H1 (cell line): ENCODE measurements around the gene SERINC5. TPM values are rescaled to one million over a fixed set of nuclear protein-coding genes. Genes with fewer than 3 reads are reported as not detected.

Source experiments
- CTCF ChIA-PET: fragments of 300-600 bp; sonication (Branson Sonifier 250); formaldehyde crosslinking; loops from one replicate; lab custom pipeline; 2021; ENCODE audit not compliant: partially characterized antibody; lab: Charles Lee
- POLR2A ChIA-PET: fragments of 300-600 bp; sonication (Branson Sonifier 250); formaldehyde crosslinking; loops from one replicate; lab custom pipeline; 2021; ENCODE audit warnings: inconsistent platforms; ENCODE audit not compliant: partially characterized antibody; lab: Charles Lee
- DNase-seq, 2 experiments: peaks; one replicate each; pipeline versions ENCODE4 v3.0.0 to v3.0.0-alpha.2; 2010 to 2022; ENCODE audit warnings: low spot score in 2 of 2, low read depth in 1 of 2, mixed read lengths in 1 of 2
- FAIRE-seq: peaks from 2 replicates; lab custom pipeline; 2011; peaks lifted over from hg19 to GRCh38; lab: Jason Lieb, UNC
- H2AFZ ChIP-seq: 2 replicates; pipeline ENCODE4 v1.8.1; 2012; ENCODE audit warnings: low read length, inconsistent platforms
- H2AK5ac ChIP-seq: 2 replicates; pipeline ENCODE4 v1.6.1; 2013; ENCODE audit warnings: low read depth, low read length
- H2BK120ac ChIP-seq: replicated peaks from 2 replicates; pipeline ENCODE3; 2013; ENCODE audit warnings: low read depth, low read length, inconsistent platforms
- H2BK12ac ChIP-seq: 2 replicates; pipeline ENCODE4 v1.6.1; 2013; ENCODE audit warnings: low read depth, low read length
- H2BK15ac ChIP-seq: 2 replicates; pipeline ENCODE4 v1.6.1; 2013; ENCODE audit warnings: low read length
- H2BK20ac ChIP-seq: 2 replicates; pipeline ENCODE4 v1.6.1; 2013; ENCODE audit warnings: low read length
- H2BK5ac ChIP-seq: 2 replicates; pipeline ENCODE4 v1.6.1; 2013; ENCODE audit warnings: low read depth, low read length
- H3K14ac ChIP-seq: 2 replicates; pipeline ENCODE4 v1.6.1; 2013; ENCODE audit warnings: inconsistent platforms; ENCODE audit not compliant: insufficient read length
- H3K18ac ChIP-seq: 2 replicates; pipeline ENCODE4 v1.6.1; 2013; ENCODE audit warnings: low read length; ENCODE audit errors: extremely low read depth
- H3K23ac ChIP-seq: 2 replicates; pipeline ENCODE4 v1.6.1; 2013; ENCODE audit warnings: inconsistent platforms; ENCODE audit not compliant: insufficient read length
- H3K23me2 ChIP-seq: 2 replicates; pipeline ENCODE4 v1.6.1; 2013; ENCODE audit warnings: low read depth, low read length
- H3K27ac ChIP-seq: 2 replicates; pipeline ENCODE4 v1.6.1; 2011; ENCODE audit warnings: low read depth, low read length, inconsistent platforms
- H3K27me3 ChIP-seq, 4 experiments: replicated peaks in 1 of 4; 1 replicate in 1 of 4; 2 replicates in 3 of 4; pipeline versions ENCODE4 v1.6.1 to v1.8.1; 2011 to 2013; ENCODE audit warnings: low read length in 3 of 4, mild to moderate bottlenecking in 3 of 4, inconsistent platforms in 2 of 4, mixed read lengths in 2 of 4, moderate library complexity in 1 of 4; ENCODE audit not compliant: control insufficient read depth in 3 of 4, insufficient read depth in 3 of 4; ENCODE audit errors: extremely low read depth in 1 of 4
- H3K36me3 ChIP-seq, 4 experiments: 2 replicates each; pipeline versions ENCODE4 v1.6.1 to v1.8.1; 2011 to 2013; ENCODE audit warnings: mild to moderate bottlenecking in 4 of 4, low read length in 3 of 4, moderate library complexity in 2 of 4, control low read depth in 1 of 4, inconsistent platforms in 1 of 4; ENCODE audit not compliant: insufficient read depth in 4 of 4, control insufficient read depth in 2 of 4
- H3K4ac ChIP-seq: replicated peaks from 2 replicates; pipeline ENCODE3; 2013; ENCODE audit warnings: low read length, low read depth, mixed read lengths, inconsistent platforms; ENCODE audit not compliant: insufficient read length
- H3K4me1 ChIP-seq, 4 experiments: replicated peaks in 1 of 4; 1 replicate in 1 of 4; 2 replicates in 3 of 4; pipeline versions ENCODE4 v1.6.1 to v1.8.1; 2011 to 2013; ENCODE audit warnings: low read length in 3 of 4, inconsistent platforms in 2 of 4, mixed read lengths in 1 of 4; ENCODE audit not compliant: insufficient read depth in 4 of 4, control insufficient read depth in 3 of 4
- H3K4me2 ChIP-seq, 2 experiments: 2 replicates each; pipeline versions ENCODE4 v1.6.1 to v1.8.1; 2011 to 2013; ENCODE audit warnings: low read depth in 2 of 2, low read length in 2 of 2, control low read depth in 1 of 2, inconsistent platforms in 1 of 2, mild to moderate bottlenecking in 1 of 2; ENCODE audit not compliant: insufficient read depth in 1 of 2
- H3K4me3 ChIP-seq, 4 experiments: fragments of 200-600, 300-600 bp in 1 of 4; sonication (generic), shearing (Covaris generic), sonication (Bioruptor Twin) in 1 of 4; 2 replicates each; pipeline versions ENCODE4 v1.5.1 to v1.8.1; 2011 to 2016; ENCODE audit warnings: low read length in 4 of 4, low read depth in 3 of 4, control low read depth in 2 of 4, inconsistent platforms in 2 of 4, mild to moderate bottlenecking in 2 of 4, mixed read lengths in 1 of 4, moderate library complexity in 1 of 4; ENCODE audit not compliant: insufficient read depth in 2 of 4; ENCODE audit errors: extremely low read depth in 1 of 4
- H3K56ac ChIP-seq: replicated peaks from 2 replicates; pipeline ENCODE3; 2013; ENCODE audit warnings: low read depth, mild to moderate bottlenecking, mixed read lengths, low read length, inconsistent platforms; ENCODE audit not compliant: insufficient read length
- H3K79me1 ChIP-seq: 2 replicates; pipeline ENCODE4 v1.6.1; 2013; ENCODE audit warnings: low read depth, low read length, control low read depth
- H3K79me2 ChIP-seq, 2 experiments: 2 replicates each; pipeline versions ENCODE4 v1.6.1 to v1.8.1; 2012 to 2013; ENCODE audit warnings: low read length in 2 of 2, mild to moderate bottlenecking in 2 of 2, inconsistent platforms in 1 of 2; ENCODE audit not compliant: insufficient read depth in 2 of 2, control insufficient read depth in 1 of 2
- H3K9ac ChIP-seq, 4 experiments: replicated peaks in 1 of 4; 1 replicate in 1 of 4; 2 replicates in 3 of 4; pipeline versions ENCODE4 v1.6.1 to v1.8.1; 2011 to 2013; ENCODE audit warnings: low read depth in 3 of 4, low read length in 3 of 4, control low read depth in 2 of 4, mild to moderate bottlenecking in 2 of 4, moderate library complexity in 2 of 4, inconsistent platforms in 1 of 4; ENCODE audit errors: extremely low read depth in 1 of 4
- H3K9me3 ChIP-seq, 2 experiments: 2 replicates each; pipeline versions ENCODE4 v1.6.1 to v1.8.1; 2012 to 2013; ENCODE audit warnings: mild to moderate bottlenecking in 2 of 2, moderate library complexity in 2 of 2, control low read depth in 1 of 2, inconsistent platforms in 1 of 2, low read depth in 1 of 2, low read length in 1 of 2, mixed read lengths in 1 of 2; ENCODE audit not compliant: insufficient read depth in 2 of 2
- H4K20me1 ChIP-seq, 2 experiments: replicated peaks in 1 of 2; 2 replicates each; pipeline versions ENCODE3 to v1.8.1; 2011 to 2013; ENCODE audit warnings: inconsistent platforms in 2 of 2, low read length in 2 of 2, mild to moderate bottlenecking in 1 of 2; ENCODE audit not compliant: insufficient read depth in 2 of 2, control insufficient read depth in 1 of 2
- H4K5ac ChIP-seq: 2 replicates; pipeline ENCODE4 v1.6.1; 2013; ENCODE audit warnings: low read length, low read depth, mixed read lengths, inconsistent platforms; ENCODE audit not compliant: insufficient read length
- H4K8ac ChIP-seq: 2 replicates; pipeline ENCODE4 v1.8.0; 2013; ENCODE audit warnings: mild to moderate bottlenecking, moderate library complexity, low read length, inconsistent platforms; ENCODE audit not compliant: insufficient read depth; ENCODE audit errors: extremely low read depth
- H4K91ac ChIP-seq: replicated peaks from 2 replicates; pipeline ENCODE3; 2013; ENCODE audit warnings: low read length, mixed read lengths, inconsistent platforms; ENCODE audit not compliant: insufficient read length
- CHD1 ChIP-seq: IDR thresholded peaks from 2 replicates; pipeline ENCODE4 v1.6.1; 2012; ENCODE audit warnings: low read depth, low read length, improper control_type of control experiment
- CTBP2 ChIP-seq: IDR thresholded peaks from 2 replicates; pipeline ENCODE4 v1.7.0; 2011; ENCODE audit warnings: borderline replicate concordance, mild to moderate bottlenecking, moderate library complexity, mixed read lengths, low read length; ENCODE audit not compliant: insufficient read depth, insufficient read length
- WGBS, 2 experiments: shearing (Covaris generic) in 1 of 2; methylation state at CpG; one replicate each; pipeline versions ENCODE4 v1.1.6 to v1.1.7; 2013 to 2015; ENCODE audit warnings: low lambda C conversion rate in 2 of 2, mixed read lengths in 2 of 2, inconsistent platforms in 1 of 2, low coverage in 1 of 2, missing lambda C conversion rate in 1 of 2; ENCODE audit not compliant: insufficient replicate concordance in 2 of 2, insufficient coverage in 1 of 2, insufficient read length in 1 of 2; ENCODE audit errors: extremely low coverage in 1 of 2, missing lambda C conversion rate in 1 of 2; 5-methylcytosine and 5-hydroxymethylcytosine counted together
- polyA plus RNA-seq, 7 experiments: library from polyadenylated mRNA; depleted of rRNA in 3 of 7; stranded (reverse) in 5 of 7; unstranded in 2 of 7; fragments of >200 nt in 5 of 7; fragments of 200-250 nt in 2 of 7; gene quantifications; 1 replicate in 5 of 7; 2 replicates in 1 of 7; 4 replicates in 1 of 7; pipeline versions ENCODE4 v1.2.1 to v1.2.3, GENCODE V29; 2011 to 2013; ENCODE audit warnings: missing spikeins in 2 of 7, mixed read lengths in 2 of 7
- total RNA-seq: library from RNA; stranded (reverse); fragmentation: NEBNext Ultra II Directional; extraction: Animal tissue kit (Norgen Biotek cat#: 25700); gene quantifications from 2 replicates; pipeline ENCODE4 v1.2.1, GENCODE V29; 2021

The SERINC5 gene
- total and polyA plus RNA-seq, 2 of the 8 experiments (the other 6 are each of a cell fraction or from before 2014, with no cell fraction given): 32.2 to 149 TPM

DNA sequence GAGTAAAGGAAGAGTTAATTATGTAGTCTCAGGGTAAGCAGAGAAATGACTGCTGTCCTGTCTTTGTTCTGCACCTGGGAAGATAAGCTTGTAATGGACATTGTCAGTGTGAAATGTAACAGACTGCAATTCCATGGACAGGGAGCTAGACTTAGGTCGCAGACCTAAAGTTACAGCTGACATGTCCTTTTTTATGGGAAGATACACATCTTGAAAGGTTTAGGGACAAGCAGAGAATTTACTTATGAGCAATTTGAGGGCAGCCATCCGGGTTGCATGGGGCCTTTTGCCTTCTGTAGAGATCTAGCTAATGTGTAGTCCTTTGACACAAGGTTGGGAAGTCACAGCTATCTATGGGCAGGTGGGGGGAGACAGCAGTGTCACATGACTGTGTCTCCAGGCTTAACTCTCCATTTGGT is 85.7 kb downstream of the SERINC5 start:
- H3K56ac ChIP-seq: no peak overlapping the region
- H4K91ac ChIP-seq: no peak overlapping the region
- no peak overlapping the region for H2AK5ac ChIP-seq
- no peak overlapping the region for H4K5ac ChIP-seq
- no peaks in the 10 kb centered on the region for H4K20me1 ChIP-seq
- no peak overlapping the region for H2AFZ ChIP-seq
- no peak overlapping the region for H3K23ac ChIP-seq
- no peak overlapping the region for H2BK120ac ChIP-seq
- 92% methylated on average over 2 of the region's 2 CpGs; no CpG with 5 or more reads in 1 of the 2 experiments for WGBS, 2 experiments
- no peak overlapping the region for H3K14ac ChIP-seq
- DNase-seq (no peak), FAIRE-seq (no peak)
- no peak overlapping the region for H3K27ac ChIP-seq
- H3K4me2 ChIP-seq: no peak overlapping the region
- H3K27me3 ChIP-seq: no peaks in the 10 kb centered on the region
- no peak overlapping the region for H4K8ac ChIP-seq
- no peak overlapping the region for H3K4ac ChIP-seq
- H3K18ac ChIP-seq: no peak overlapping the region
- peaks cover 0 to 9% (median 4%) of the 10 kb centered on the region in 4 experiments; a peak in 5 of 7 replicates for H3K4me1 ChIP-seq
- H3K4me3 ChIP-seq: no peak overlapping the region
- no peaks in the 10 kb centered on the region for H3K9me3 ChIP-seq
- no peak overlapping the region for H3K9ac ChIP-seq
- no peaks in the 10 kb centered on the region for H3K23me2 ChIP-seq
- H2BK5ac ChIP-seq: 0 out of 2 replicates have a peak overlapping the region, but pooled peaks have one; percentile 11
- ChIA-PET CTCF (interaction anchor here (0.6 to 1.9 kb wide), 5 partner anchors 9 to 385 kb away, joined by 3 to 5 read pairs (median 3); no protein-coding TSS in a partner anchor), POLR2A (interaction anchor here (0.9 to 1.8 kb wide), 4 partner anchors 8 to 88 kb away, joined by 3 to 4 read pairs (median 3); partner anchors contain the start of gene SERINC5)
- no peak overlapping the region for H2BK20ac ChIP-seq
- no peak overlapping the region for H2BK12ac ChIP-seq
- peaks cover 3% of the 10 kb centered on the region; the same call in 1 of the 2 replicates for H3K79me1 ChIP-seq
- peaks cover 14 to 78% (median 38%) of the 10 kb centered on the region in 4 experiments for H3K36me3 ChIP-seq
- H2BK15ac ChIP-seq: no peak overlapping the region
- H3K79me2 ChIP-seq: no peaks in the 10 kb centered on the region
- TF ChIP-seq CTBP2 (no peak), CHD1 (no peak)
